T-helper 2 cell treated with Interferon-gamma antibody and Interleukin-4, amounts not matched to agents 5 μg/mL and 100 μg/mL, for 36 hours (primary cell): Measurements from ENCODE around the gene TWSG1.

Experiments used
- DNase-seq: peaks from one replicate; pipeline ENCODE4 v3.0.0; 2021; ENCODE audit warnings: low spot score
- H3K27ac Mint-ChIP-seq: one replicate; pipeline ENCODE4 v1.8.0; 2021; ENCODE audit warnings: mild to moderate bottlenecking, mixed read lengths
- H3K27me3 Mint-ChIP-seq: one replicate; pipeline ENCODE4 v1.8.0; 2021; ENCODE audit warnings: low read depth, mixed read lengths
- H3K36me3 Mint-ChIP-seq: one replicate; pipeline ENCODE4 v1.8.0; 2021; ENCODE audit warnings: low read depth, mixed read lengths
- H3K4me1 Mint-ChIP-seq: one replicate; pipeline ENCODE4 v1.8.0; 2021; ENCODE audit warnings: low read depth, mixed read lengths
- H3K4me3 Mint-ChIP-seq: one replicate; pipeline ENCODE4 v1.8.0; 2022; ENCODE audit warnings: mild to moderate bottlenecking, moderate library complexity, mixed read lengths
- H3K9me3 Mint-ChIP-seq: one replicate; pipeline ENCODE4 v1.8.0; 2021; ENCODE audit warnings: mixed read lengths

Gene TWSG1

DNA sequence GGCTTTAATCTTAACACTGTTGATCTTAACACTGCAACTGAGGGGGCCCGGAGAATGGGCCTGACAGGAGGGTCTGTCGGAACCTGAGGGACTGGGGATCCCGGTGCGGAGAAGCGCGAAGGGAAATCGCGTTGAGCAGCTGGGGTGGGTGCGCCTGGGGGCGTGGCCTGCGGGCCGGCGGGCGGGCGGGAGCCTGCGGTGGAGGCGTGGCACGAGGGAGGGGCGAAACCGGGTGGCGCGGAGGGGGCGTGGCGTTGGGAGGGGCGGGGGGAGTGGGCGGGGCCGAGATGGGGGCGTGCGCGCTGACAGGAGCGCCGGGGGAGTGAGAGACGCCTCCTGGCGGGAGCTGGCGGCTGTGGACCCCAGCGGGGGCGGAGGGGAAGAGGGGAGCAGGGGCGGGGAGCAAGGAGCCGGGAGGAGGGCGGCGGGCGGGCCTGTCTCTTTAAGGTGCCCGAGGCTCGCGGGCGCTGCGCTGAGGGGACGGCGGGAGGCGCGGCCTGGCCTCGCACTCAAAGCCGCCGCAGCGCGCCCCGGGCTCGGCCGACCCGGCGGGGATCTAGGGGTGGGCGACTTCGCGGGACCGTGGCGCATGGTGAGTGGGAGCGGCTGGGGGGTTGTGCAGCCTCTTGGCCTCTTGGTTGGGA is at the start of gene TWSG1:
Gene TWSG1, plus strand, starts transcription at position 445 of the 644 bp plus-strand sequence. CDS start 2,457 bp downstream, outside the sequence.
- Mint-ChIP-seq H3K36me3 (peaks cover 4% of the 10 kb centered on the region), H3K27ac (peak within 1 kb of the TSS; percentile 70)

DNA sequence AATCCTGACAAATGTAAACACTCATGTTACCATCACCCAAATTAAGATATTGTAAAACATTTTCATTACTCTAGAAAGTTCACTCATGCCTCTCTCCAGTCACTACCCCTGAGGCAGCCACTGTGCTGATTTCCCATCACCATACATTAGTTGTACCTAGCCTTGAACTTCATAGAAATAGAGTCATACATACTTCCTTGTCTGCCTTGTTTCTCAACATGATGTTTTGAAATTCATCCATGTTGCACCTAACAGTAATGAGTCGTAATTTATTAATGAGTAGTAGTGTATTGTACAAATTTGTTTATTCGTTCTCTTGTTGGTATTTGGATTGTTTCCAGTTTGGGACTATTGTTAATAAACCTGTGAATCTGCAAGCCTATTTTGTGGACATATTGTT is 49.0 kb upstream of the TWSG1 start:
- Mint-ChIP-seq H3K27ac (no peak overlapping the region), H3K4me1 (peaks cover 1% of the 10 kb centered on the region), H3K36me3 (peaks cover 10% of the 10 kb centered on the region), H3K27me3 (no peaks in the 10 kb centered on the region), H3K9me3 (peaks cover 3% of the 10 kb centered on the region), H3K4me3 (no peak overlapping the region)
- no peak for DNase-seq

More for the DNA sequence above, at the start of gene TWSG1:
- Mint-ChIP-seq H3K27me3 (peaks cover 28% of the 10 kb centered on the region), H3K4me3 (peak within 1 kb of the TSS; percentile 90), H3K4me1 (peaks cover 26% of the 10 kb centered on the region), H3K9me3 (no peaks in the 10 kb centered on the region)
- DNase-seq, result peak; percentile 88

- Mint-ChIP-seq H3K27ac (no peak overlapping the region), H3K36me3 (peaks cover 7% of the 10 kb centered on the region)
These were observed 47.5 kb upstream of the TWSG1 start for GRCh38 chr18:9287036-9287435.

GRCh38 chr18:9289698-9290097 is 44.9 kb upstream of the TWSG1 start:
- no peak overlapping the region for H3K27ac Mint-ChIP-seq

More at GRCh38 chr18:9287036-9287435, 47.5 kb upstream of the TWSG1 start:
- Mint-ChIP-seq H3K27me3 (no peaks in the 10 kb centered on the region), H3K4me3 (no peak overlapping the region), H3K9me3 (peaks cover 3% of the 10 kb centered on the region), H3K4me1 (no peaks in the 10 kb centered on the region)
- no peak for DNase-seq

GRCh38 chr18:9290156-9290555 is 44.4 kb upstream of the TWSG1 start:
- DNase-seq, result no peak
- Mint-ChIP-seq H3K4me3 (no peak overlapping the region), H3K27ac (no peak overlapping the region), H3K27me3 (no peaks in the 10 kb centered on the region), H3K4me1 (no peaks in the 10 kb centered on the region), H3K9me3 (peaks cover 9% of the 10 kb centered on the region), H3K36me3 (peaks cover 2% of the 10 kb centered on the region)

More at GRCh38 chr18:9289698-9290097, 44.9 kb upstream of the TWSG1 start:
- Mint-ChIP-seq H3K27me3 (no peaks in the 10 kb centered on the region), H3K9me3 (peaks cover 9% of the 10 kb centered on the region), H3K4me3 (no peak overlapping the region), H3K36me3 (peaks cover 2% of the 10 kb centered on the region), H3K4me1 (no peaks in the 10 kb centered on the region)
- DNase-seq, result no peak

GRCh38 chr18:9292047-9292446 is 42.5 kb upstream of the TWSG1 start:
- no peak overlapping the region for H3K27ac Mint-ChIP-seq
- no peaks in the 10 kb centered on the region for H3K27me3 Mint-ChIP-seq
- H3K4me3 Mint-ChIP-seq, result no peak overlapping the region
- no peak for DNase-seq
- no peaks in the 10 kb centered on the region for H3K36me3 Mint-ChIP-seq
- peaks cover 13% of the 10 kb centered on the region for H3K9me3 Mint-ChIP-seq
- no peaks in the 10 kb centered on the region for H3K4me1 Mint-ChIP-seq

- DNase-seq, result no peak
- H3K4me3 Mint-ChIP-seq, result no peak overlapping the region
- H3K27ac Mint-ChIP-seq, result no peak overlapping the region
- H3K4me1 Mint-ChIP-seq, result no peaks in the 10 kb centered on the region
- H3K36me3 Mint-ChIP-seq, result no peaks in the 10 kb centered on the region
- no peaks in the 10 kb centered on the region for H3K27me3 Mint-ChIP-seq
- H3K9me3 Mint-ChIP-seq, result peaks cover 14% of the 10 kb centered on the region
These were observed 40.6 kb upstream of the TWSG1 start for GRCh38 chr18:9293948-9294347.

GRCh38 chr18:9296233-9297006 is 38.2 kb upstream of the TWSG1 start:
- Mint-ChIP-seq H3K36me3 (no peaks in the 10 kb centered on the region), H3K4me3 (no peak overlapping the region), H3K27ac (no peak overlapping the region), H3K4me1 (no peaks in the 10 kb centered on the region), H3K27me3 (no peaks in the 10 kb centered on the region), H3K9me3 (peaks cover 14% of the 10 kb centered on the region)
- no peak for DNase-seq

GRCh38 chr18:9297007-9297393 is 37.6 kb upstream of the TWSG1 start:
- no peaks in the 10 kb centered on the region for H3K4me1 Mint-ChIP-seq
- peaks cover 14% of the 10 kb centered on the region for H3K9me3 Mint-ChIP-seq
- no peaks in the 10 kb centered on the region for H3K36me3 Mint-ChIP-seq
- H3K27me3 Mint-ChIP-seq, result no peaks in the 10 kb centered on the region
- no peak overlapping the region for H3K27ac Mint-ChIP-seq
- DNase-seq, result no peak
- H3K4me3 Mint-ChIP-seq, result no peak overlapping the region

DNA sequence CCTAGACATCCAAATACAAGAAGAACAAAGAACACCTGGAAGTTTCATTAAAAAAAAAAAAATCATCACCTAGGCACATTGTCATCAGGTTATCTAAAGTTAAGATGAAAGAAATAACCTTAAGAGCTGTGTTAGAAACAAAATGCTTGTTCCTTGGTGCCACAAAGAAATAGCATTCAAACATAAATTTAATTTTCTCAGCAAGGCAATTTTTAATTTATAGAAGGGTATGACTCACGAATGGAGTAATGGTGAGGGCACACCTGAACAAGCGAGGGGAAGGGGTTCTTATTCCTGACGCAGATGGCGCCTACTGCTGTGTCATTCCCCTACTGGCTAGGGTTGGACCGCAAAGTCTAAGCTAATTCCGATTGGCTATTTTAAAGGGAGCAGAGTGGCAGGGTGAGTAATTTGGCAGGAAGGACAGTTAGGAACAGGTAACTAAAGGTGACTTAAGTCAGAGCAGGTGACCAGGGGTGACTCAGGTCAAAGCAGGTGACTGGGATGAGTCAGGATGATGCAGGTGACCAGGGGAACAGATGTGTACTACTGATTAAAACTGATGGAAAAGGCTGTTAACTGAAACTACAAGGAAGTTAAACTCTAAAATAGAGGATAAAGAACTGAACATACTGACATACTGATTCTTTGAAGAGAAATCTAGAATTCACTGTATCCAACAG is 30.0 kb upstream of the TWSG1 start:
- Mint-ChIP-seq H3K27me3 (peaks cover 3% of the 10 kb centered on the region), H3K4me3 (no peak overlapping the region), H3K36me3 (no peaks in the 10 kb centered on the region), H3K27ac (no peak overlapping the region), H3K9me3 (peaks cover 17% of the 10 kb centered on the region), H3K4me1 (no peaks in the 10 kb centered on the region)
- DNase-seq, result no peak

DNA sequence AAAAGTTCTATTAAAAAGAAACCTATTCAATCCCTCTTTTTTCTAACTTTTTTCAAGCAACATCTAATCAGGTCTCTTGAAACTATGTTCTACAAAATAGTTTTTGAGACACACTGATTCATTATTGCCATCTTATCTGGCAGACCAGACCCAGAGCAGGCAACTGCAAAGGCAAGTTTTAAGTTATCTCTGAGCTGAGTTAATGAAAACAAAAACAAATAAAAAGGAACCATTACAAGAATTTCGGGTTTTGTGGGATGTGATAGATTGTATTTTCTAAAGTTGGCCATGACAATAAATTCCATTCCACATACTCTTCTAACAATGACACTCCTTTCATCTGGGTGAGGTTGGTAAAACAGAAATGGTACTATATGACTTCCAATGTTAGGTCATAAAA is 15.2 kb upstream of the TWSG1 start:
- Mint-ChIP-seq H3K27ac (no peak overlapping the region), H3K27me3 (peaks cover 7% of the 10 kb centered on the region), H3K4me3 (no peak overlapping the region), H3K9me3 (no peaks in the 10 kb centered on the region), H3K36me3 (no peaks in the 10 kb centered on the region), H3K4me1 (no peaks in the 10 kb centered on the region)
- no peak for DNase-seq

GRCh38 chr18:9321017-9321452 is 13.5 kb upstream of the TWSG1 start:
- Mint-ChIP-seq H3K36me3 (no peaks in the 10 kb centered on the region), H3K4me1 (no peaks in the 10 kb centered on the region), H3K27ac (no peak overlapping the region), H3K27me3 (peaks cover 7% of the 10 kb centered on the region), H3K9me3 (no peaks in the 10 kb centered on the region), H3K4me3 (no peak overlapping the region)
- no peak for DNase-seq

- H3K27me3 Mint-ChIP-seq, result peaks cover 14% of the 10 kb centered on the region
- no peak overlapping the region for H3K27ac Mint-ChIP-seq
- H3K4me3 Mint-ChIP-seq, result no peak overlapping the region
- no peak for DNase-seq
- H3K36me3 Mint-ChIP-seq, result no peaks in the 10 kb centered on the region
- H3K4me1 Mint-ChIP-seq, result no peaks in the 10 kb centered on the region
- no peaks in the 10 kb centered on the region for H3K9me3 Mint-ChIP-seq
These were observed 12.8 kb upstream of the TWSG1 start for GRCh38 chr18:9321736-9322135.

DNA sequence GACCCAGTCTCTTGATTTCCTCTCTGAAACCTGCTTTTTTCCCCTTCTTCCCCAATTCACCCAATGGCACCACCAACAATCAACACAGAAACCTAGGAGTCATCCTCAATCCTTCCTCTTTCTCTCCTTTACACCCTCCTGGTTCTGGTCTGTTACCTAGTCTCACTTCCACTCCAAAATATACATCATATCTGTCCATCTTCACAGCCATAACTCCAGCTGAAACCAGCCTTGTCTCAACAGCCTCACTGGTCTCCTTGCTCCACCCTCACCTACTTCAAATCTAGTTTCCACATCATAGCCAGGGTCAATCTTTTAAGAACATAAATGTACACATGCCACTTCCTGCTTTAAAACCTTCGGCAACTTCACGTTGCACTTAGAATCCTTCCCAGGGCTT is 11.8 kb upstream of the TWSG1 start:
- no peaks in the 10 kb centered on the region for H3K4me1 Mint-ChIP-seq
- no peak overlapping the region for H3K27ac Mint-ChIP-seq
- no peak overlapping the region for H3K4me3 Mint-ChIP-seq
- no peaks in the 10 kb centered on the region for H3K9me3 Mint-ChIP-seq
- H3K27me3 Mint-ChIP-seq, result peaks cover 14% of the 10 kb centered on the region
- no peaks in the 10 kb centered on the region for H3K36me3 Mint-ChIP-seq
- no peak for DNase-seq
